Naive thymus-derived CD8-positive, alpha-beta T cell (primary cell): ENCODE results near the gene TOM1L1. TPM values are rescaled to one million over a fixed set of nuclear protein-coding genes. Genes with fewer than 3 reads are reported as not detected.

Experiments used
- ATAC-seq, 2 donors: fragments of 150-1000 bp; cut with Tn5 transposase in 1 of 2; sonication (Bioruptor Pico), chemical (Tn5 transposase) in 1 of 2; 1 replicate in 1 of 2; 2 replicates in 1 of 2; pipeline ENCODE4 v1.10.0; 2021; ENCODE audit warnings: mild to moderate bottlenecking in 2 of 2, moderate library complexity in 2 of 2
- POLR2A ChIA-PET: fragments of 350-600 bp; sonication (Branson Sonifier 250); formaldehyde crosslinking; loops from one replicate; lab custom pipeline; 2021; ENCODE audit warnings: antibody characterized with exemption; lab: Charles Lee
- DNase-seq, 10 donors: peaks; one replicate each; pipeline versions ENCODE4 v3.0.0 to v3.0.0-alpha.2; 2020 to 2022
- H3K27ac Mint-ChIP-seq, 10 donors: one replicate each; pipeline ENCODE4 v1.8.0; 2020 to 2022; ENCODE audit warnings: mild to moderate bottlenecking in 10 of 10, mixed read lengths in 10 of 10, moderate library complexity in 4 of 10, inconsistent platforms in 1 of 10
- H3K27me3 Mint-ChIP-seq, 5 donors: one replicate each; pipeline ENCODE4 v1.8.0; 2021 to 2022; ENCODE audit warnings: mixed read lengths in 5 of 5
- H3K36me3 Mint-ChIP-seq, 3 donors: one replicate each; pipeline ENCODE4 v1.8.0; 2020 to 2022; ENCODE audit warnings: mixed read lengths in 3 of 3, mild to moderate bottlenecking in 2 of 3, inconsistent platforms in 1 of 3
- H3K4me1 Mint-ChIP-seq, 4 donors: one replicate each; pipeline ENCODE4 v1.8.0; 2021 to 2022; ENCODE audit warnings: mixed read lengths in 4 of 4
- H3K4me3 Mint-ChIP-seq, 10 donors: one replicate each; pipeline ENCODE4 v1.8.0; 2020 to 2022; ENCODE audit warnings: mild to moderate bottlenecking in 10 of 10, mixed read lengths in 10 of 10, moderate library complexity in 6 of 10, inconsistent platforms in 1 of 10
- H3K9me3 Mint-ChIP-seq, 9 donors: one replicate each; pipeline ENCODE4 v1.8.0; 2020 to 2022; ENCODE audit warnings: mixed read lengths in 9 of 9, mild to moderate bottlenecking in 3 of 9, inconsistent platforms in 1 of 9, moderate library complexity in 1 of 9
- polyA plus RNA-seq, 3 donors: library from polyadenylated mRNA; unstranded; fragments of 300-500 nt; fragmentation: Illumina TruSeq; gene quantifications; one replicate each; pipeline ENCODE4 v1.2.3, GENCODE V29; 2021
- total RNA-seq, 8 experiments: library from RNA in 2 of 8; stranded (reverse) in 2 of 8; gene quantifications; one replicate each; pipeline ENCODE4 v1.2.3 and lab custom pipeline; 2021 to 2026

Gene TOM1L1
- total and polyA plus RNA-seq, 5 experiments from 2014 or later: not detected

DNA sequence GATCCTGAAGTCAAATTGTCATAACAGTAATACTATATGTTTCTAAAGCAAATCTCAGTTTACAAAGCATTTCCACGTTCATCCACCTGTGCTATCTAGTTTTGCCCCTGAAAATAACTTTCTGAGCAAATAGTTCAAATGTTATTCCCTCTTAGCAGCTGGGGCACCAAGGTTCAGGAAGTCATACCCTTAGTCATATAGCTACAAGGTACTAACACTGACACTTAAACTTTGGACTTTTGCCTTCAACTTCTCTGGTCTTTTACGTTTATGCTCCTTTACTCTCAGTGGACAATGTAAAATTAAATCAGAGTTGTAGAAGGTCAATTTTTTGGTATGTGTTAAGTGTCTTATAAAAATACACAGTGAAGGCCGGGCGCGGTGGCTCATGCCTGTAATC is 34.8 kb downstream of the TOM1L1 start:
- H3K36me3 Mint-ChIP-seq: no peaks in the 10 kb centered on the region
- POLR2A ChIA-PET: no interaction called here
- DNase-seq (no peak), ATAC-seq (no peak)
- no peak overlapping the region for H3K4me3 Mint-ChIP-seq
- no peaks in the 10 kb centered on the region for H3K4me1 Mint-ChIP-seq
- H3K27ac Mint-ChIP-seq: no peak overlapping the region
- no peaks in the 10 kb centered on the region for H3K9me3 Mint-ChIP-seq
- peaks cover 0 to 9% (median 2%) of the 10 kb centered on the region in 5 donors for H3K27me3 Mint-ChIP-seq

DNA sequence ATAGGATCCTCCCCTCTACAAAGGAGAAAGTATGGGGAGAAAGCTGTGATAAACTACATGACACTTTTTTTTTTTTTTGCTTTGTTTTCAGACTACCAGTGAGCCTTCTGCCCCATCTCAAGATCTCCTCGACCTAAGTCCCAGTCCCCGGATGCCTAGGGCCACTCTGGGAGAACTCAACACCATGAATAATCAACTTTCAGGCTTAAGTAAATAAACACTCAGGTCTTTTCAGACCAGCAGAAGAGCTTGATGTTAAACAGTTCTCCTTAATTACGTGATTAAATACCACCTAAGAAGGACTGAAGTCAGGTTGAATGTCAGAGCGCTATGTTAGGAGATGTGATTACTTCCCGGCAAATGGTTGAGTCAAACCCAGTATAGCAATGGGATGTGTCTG is 36.4 kb downstream of the TOM1L1 start:
- H3K36me3 Mint-ChIP-seq: no peaks in the 10 kb centered on the region
- DNase-seq: no peak

DNA sequence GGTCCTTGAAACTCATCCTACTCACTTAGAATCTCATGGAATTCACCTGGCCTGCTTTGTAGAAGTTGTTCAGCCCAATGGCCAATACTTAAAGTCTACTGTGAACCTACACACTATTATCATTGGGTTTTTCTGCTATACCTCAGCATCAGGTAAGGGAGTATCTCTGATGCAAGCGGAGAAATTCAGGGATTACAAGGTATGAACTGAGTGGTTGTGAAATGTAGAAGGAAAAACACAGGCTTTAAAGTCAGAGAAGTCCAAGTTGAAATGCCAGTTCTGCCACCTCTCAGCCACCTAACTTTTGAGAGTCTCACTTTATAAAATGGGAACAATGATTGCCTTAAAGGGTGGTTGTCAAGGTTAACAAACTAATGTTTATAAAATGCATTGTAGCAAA is 36.8 kb downstream of the TOM1L1 start:
- Mint-ChIP-seq H3K27ac (no peak overlapping the region), H3K36me3 (no peaks in the 10 kb centered on the region), H3K9me3 (no peaks in the 10 kb centered on the region), H3K27me3 (peaks cover 0 to 9% (median 2%) of the 10 kb centered on the region in 5 donors), H3K4me3 (no peak overlapping the region), H3K4me1 (no peaks in the 10 kb centered on the region)
- ATAC-seq: no peak
- DNase-seq: no peak
- POLR2A ChIA-PET: no interaction called here

More for the DNA sequence above, 36.4 kb downstream of the TOM1L1 start:
- Mint-ChIP-seq H3K27me3 (peaks cover 0 to 9% (median 2%) of the 10 kb centered on the region in 5 donors), H3K4me3 (no peak overlapping the region), H3K4me1 (no peaks in the 10 kb centered on the region), H3K9me3 (no peaks in the 10 kb centered on the region), H3K27ac (no peak overlapping the region)
- no peak for ATAC-seq
- POLR2A ChIA-PET: no interaction called here

DNA sequence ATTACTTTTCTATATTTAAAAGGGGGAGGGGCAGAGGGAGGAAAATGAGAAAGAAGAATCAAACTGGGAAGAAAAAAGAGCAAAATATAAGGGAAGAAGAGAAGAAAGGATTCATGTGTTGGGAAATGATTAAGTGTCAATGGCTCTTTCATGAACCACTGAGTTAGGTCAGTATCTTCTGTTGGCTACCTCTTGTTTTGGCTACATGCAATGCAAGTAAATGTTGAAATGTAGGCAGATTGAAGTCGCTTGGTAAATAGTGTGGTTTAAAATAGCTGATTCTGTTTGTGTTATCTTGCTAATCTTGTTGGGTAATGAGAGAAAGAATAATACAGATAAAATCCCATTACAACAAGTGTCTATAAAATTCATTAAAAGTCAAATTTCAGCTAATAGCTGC is 40.6 kb downstream of the TOM1L1 start:
- H3K9me3 Mint-ChIP-seq: no peaks in the 10 kb centered on the region
- no peak overlapping the region for H3K4me3 Mint-ChIP-seq
- H3K4me1 Mint-ChIP-seq: peaks cover 0 to 2% (median 0%) of the 10 kb centered on the region in 4 donors
- no peaks in the 10 kb centered on the region for H3K36me3 Mint-ChIP-seq
- POLR2A ChIA-PET: no interaction called here
- peaks cover 3 to 16% (median 6%) of the 10 kb centered on the region in 5 donors for H3K27me3 Mint-ChIP-seq
- DNase-seq (no peak), ATAC-seq (no peak)
- no peak overlapping the region for H3K27ac Mint-ChIP-seq

DNA sequence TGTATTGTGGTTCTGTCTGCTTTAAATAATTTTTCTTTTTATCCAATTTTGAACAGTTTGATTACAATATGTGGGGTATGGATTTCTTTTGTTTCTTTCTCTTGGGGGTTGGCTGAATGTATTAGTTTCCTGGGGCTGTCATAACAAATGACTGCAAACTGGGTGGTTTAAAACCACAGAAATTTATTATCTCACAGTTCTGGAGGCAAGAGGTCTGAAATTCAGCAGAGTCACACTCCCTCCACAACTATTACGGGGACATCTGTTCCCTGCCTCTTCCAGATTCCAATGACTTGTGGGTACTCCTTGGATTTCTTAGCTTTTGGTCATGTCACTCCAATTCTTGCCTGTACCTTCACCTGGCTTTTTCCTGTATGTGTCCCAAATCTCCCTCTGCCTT is 44.1 kb downstream of the TOM1L1 start:
- POLR2A ChIA-PET: no interaction called here
- ATAC-seq: no peak
- H3K27ac Mint-ChIP-seq: no peak overlapping the region
- peaks cover 0 to 7% (median 0%) of the 10 kb centered on the region in 3 donors for H3K36me3 Mint-ChIP-seq
- peaks cover 0 to 7% (median 3%) of the 10 kb centered on the region in 4 donors for H3K4me1 Mint-ChIP-seq
- no peaks in the 10 kb centered on the region for H3K9me3 Mint-ChIP-seq
- no peak for DNase-seq
- peaks cover 6 to 16% (median 8%) of the 10 kb centered on the region in 5 donors for H3K27me3 Mint-ChIP-seq
- H3K4me3 Mint-ChIP-seq: no peak overlapping the region

DNA sequence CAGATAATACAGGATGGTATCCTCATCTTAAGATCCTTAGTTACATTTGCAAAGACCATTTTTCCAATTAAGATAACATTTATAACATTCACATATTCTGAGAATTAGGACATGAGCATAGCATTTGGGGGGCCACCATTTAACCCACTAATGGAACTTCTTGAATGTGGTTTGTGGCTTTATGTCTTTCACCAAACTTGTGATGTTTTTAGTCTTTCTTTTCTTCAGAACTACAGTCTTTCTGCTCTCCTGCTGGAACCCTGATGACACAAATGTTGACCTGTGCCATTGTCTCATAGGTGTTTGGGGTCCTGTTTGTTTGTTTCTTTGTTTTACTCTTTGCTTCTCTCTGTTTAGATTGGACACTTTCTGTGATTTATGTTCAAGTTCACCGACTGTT is 44.6 kb downstream of the TOM1L1 start:
- Mint-ChIP-seq H3K4me3 (no peak overlapping the region), H3K9me3 (no peaks in the 10 kb centered on the region), H3K27ac (no peak overlapping the region), H3K27me3 (peaks cover 6 to 16% (median 8%) of the 10 kb centered on the region in 5 donors), H3K36me3 (peaks cover 0 to 7% (median 0%) of the 10 kb centered on the region in 3 donors), H3K4me1 (peaks cover 0 to 7% (median 3%) of the 10 kb centered on the region in 4 donors)
- POLR2A ChIA-PET: no interaction called here
- DNase-seq: no peak
- no peak for ATAC-seq

DNA sequence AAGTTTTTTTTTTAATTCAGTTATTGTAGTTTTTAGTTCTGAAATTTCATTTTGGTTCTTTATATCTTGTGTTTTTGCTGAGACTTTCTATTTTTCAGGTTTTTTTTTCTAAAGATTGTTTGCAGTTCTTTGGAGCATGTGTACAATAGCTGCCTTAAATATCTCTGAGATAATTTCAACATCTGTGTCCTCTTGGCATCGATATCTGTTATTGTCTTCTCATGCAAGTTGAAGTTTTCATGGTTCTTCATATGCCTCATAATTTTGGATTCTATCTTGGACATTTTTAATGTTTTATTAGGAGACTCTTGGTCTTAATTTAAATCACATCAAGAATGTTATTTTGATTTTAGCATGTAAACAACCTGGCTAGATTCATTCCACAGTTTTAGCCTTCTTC is 45.0 kb downstream of the TOM1L1 start:
- Mint-ChIP-seq H3K27ac (no peak overlapping the region), H3K9me3 (no peaks in the 10 kb centered on the region), H3K4me3 (no peak overlapping the region), H3K36me3 (peaks cover 0 to 7% (median 0%) of the 10 kb centered on the region in 3 donors), H3K27me3 (peaks cover 6 to 16% (median 8%) of the 10 kb centered on the region in 5 donors), H3K4me1 (peaks cover 0 to 7% (median 3%) of the 10 kb centered on the region in 4 donors)
- ATAC-seq (no peak), DNase-seq (no peak)
- POLR2A ChIA-PET: no interaction called here

DNA sequence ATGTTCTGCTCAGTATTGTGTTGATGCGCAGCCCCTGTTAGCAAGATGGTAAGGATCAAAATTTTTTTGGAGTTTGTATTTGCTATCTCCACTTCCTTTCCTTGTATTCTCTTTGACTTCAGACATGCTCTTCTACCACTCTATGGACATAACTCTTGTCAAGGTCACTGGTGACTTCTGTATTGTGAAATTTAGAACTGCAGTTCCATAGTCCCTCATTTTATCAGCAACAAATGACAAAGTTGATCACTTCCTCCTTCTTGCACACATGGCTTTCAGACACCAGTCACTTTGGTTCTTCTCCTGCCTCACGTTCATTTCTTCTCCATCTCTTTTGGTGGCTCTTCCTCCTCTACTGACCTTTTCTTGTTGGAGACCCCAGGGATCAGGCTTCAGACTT is 46.7 kb downstream of the TOM1L1 start:
- peaks cover 6 to 16% (median 8%) of the 10 kb centered on the region in 5 donors for H3K27me3 Mint-ChIP-seq
- H3K27ac Mint-ChIP-seq: no peak overlapping the region
- peaks cover 0 to 7% (median 3%) of the 10 kb centered on the region in 4 donors for H3K4me1 Mint-ChIP-seq
- H3K9me3 Mint-ChIP-seq: no peaks in the 10 kb centered on the region
- peaks cover 0 to 7% (median 0%) of the 10 kb centered on the region in 3 donors for H3K36me3 Mint-ChIP-seq
- ATAC-seq (no peak), DNase-seq (no peak)
- no peak overlapping the region for H3K4me3 Mint-ChIP-seq
- POLR2A ChIA-PET: no interaction called here

DNA sequence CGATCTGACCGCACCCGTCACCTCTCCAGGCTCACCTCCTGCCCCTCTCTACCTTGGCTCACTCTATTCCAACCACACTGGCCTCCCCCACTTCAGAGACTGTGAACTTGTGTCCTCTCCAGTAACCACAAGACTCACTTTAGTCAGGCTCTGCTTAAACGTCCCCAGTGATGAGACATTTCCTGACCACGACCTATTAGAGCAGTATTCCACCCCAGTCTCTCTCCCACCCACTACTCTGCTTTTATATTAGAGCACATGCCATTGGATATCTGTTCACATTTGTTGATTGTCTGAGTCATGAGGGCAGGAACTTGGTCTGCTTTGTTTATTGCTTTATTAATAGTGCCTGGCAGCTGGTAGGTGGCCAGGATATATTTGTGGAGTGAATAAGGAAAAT is 47.7 kb downstream of the TOM1L1 start:
- POLR2A ChIA-PET: no interaction called here
- Mint-ChIP-seq H3K9me3 (no peaks in the 10 kb centered on the region), H3K4me3 (no peak overlapping the region), H3K4me1 (peaks cover 0 to 7% (median 3%) of the 10 kb centered on the region in 4 donors), H3K27ac (no peak overlapping the region), H3K36me3 (peaks cover 0 to 7% (median under 1%) of the 10 kb centered on the region in 3 donors), H3K27me3 (peaks cover 6 to 16% (median 8%) of the 10 kb centered on the region in 5 donors)
- DNase-seq (no peak), ATAC-seq (no peak)

DNA sequence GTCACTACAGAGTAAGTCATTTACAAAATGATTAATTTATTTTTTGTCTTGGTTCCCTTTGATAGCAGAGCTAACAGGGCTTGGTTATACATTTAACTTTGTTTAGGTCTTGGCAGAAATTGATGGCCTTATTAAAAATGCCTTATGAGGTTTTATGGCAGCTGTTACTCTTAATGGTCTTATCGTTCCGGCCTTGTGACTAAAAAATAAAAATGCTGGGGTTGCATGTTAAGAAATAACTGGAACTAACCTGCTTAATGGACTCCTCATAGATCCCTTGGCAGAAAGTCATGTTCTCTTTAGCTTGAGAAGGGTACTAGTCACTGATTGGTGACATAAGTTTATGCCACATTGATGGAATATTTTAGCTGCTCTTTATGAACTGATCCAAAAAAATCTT is 49.5 kb downstream of the TOM1L1 start:
- POLR2A ChIA-PET: interaction anchor here (0.6 kb wide), 1 partner anchor 9 kb away, joined by 4 read pairs; no protein-coding TSS in a partner anchor
- H3K27me3 Mint-ChIP-seq: peaks cover 0 to 11% (median 5%) of the 10 kb centered on the region in 5 donors

DNA sequence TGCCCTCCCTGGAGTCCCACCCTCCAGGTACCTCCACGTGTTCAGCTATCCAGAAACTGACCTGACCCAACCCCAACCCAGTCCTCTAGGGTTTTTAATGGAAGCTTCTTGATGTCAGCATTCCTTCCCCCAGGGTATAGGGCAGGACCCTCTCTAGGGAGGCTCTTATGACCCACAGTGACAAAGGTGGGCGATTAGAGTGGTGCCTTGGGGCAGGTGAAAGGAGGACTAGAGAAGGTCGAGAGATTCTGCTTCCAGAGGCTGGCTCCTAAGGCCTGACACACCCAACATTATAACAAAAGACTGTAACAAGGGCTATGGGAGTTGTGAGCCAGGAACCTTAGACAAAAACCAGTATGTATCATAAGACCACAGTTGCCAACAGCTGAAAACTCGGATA is 50.6 kb downstream of the TOM1L1 start:
- DNase-seq (no peak), ATAC-seq (no peak)
- peaks cover 0 to 5% (median 2%) of the 10 kb centered on the region in 4 donors for H3K4me1 Mint-ChIP-seq
- peaks cover 0 to 7% (median 2%) of the 10 kb centered on the region in 5 donors for H3K27me3 Mint-ChIP-seq
- no peaks in the 10 kb centered on the region for H3K9me3 Mint-ChIP-seq
- H3K27ac Mint-ChIP-seq: no peak overlapping the region
- POLR2A ChIA-PET: interaction anchor here (0.9 kb wide), 1 partner anchor 17 kb away, joined by 3 read pairs; the partner anchor contains the start of genes COX11 and STXBP4
- H3K4me3 Mint-ChIP-seq: no peak overlapping the region
- peaks cover 0 to 7% (median 3%) of the 10 kb centered on the region in 3 donors for H3K36me3 Mint-ChIP-seq

More for the DNA sequence above, 49.5 kb downstream of the TOM1L1 start:
- Mint-ChIP-seq H3K4me1 (peaks cover 0 to 7% (median 3%) of the 10 kb centered on the region in 4 donors), H3K36me3 (peaks cover 0 to 7% (median 3%) of the 10 kb centered on the region in 3 donors), H3K9me3 (no peaks in the 10 kb centered on the region), H3K4me3 (no peak overlapping the region), H3K27ac (no peak overlapping the region)
- no peak for DNase-seq
- ATAC-seq: no peak

DNA sequence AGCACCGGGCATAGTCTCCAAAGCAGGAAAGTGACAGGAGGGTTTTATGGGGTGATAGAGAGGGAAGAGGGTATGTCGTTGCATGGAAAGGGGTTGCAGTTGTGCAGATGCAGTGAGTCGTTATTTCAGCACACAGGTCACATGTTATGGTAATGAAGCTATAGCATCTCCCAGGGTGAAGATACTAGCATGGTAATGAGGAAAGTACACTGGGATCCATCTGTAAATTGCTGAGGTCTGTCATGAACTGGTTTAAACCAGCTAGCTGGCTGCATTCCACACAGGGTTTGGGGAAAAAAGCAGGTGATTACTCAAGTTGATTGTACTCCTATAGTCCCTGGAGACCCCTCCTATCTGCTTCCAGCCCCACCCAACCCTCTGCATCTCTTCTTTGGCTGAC is 56.1 kb downstream of the TOM1L1 start:
- Mint-ChIP-seq H3K36me3 (peaks cover 5 to 50% (median 8%) of the 10 kb centered on the region in 3 donors), H3K27me3 (no peaks in the 10 kb centered on the region), H3K4me3 (no peak overlapping the region), H3K4me1 (peaks cover 0 to 5% (median 0%) of the 10 kb centered on the region in 4 donors), H3K9me3 (no peaks in the 10 kb centered on the region), H3K27ac (peak overlapping the region in 5 of 10 donors; percentile 16 to 61 (median 37))
- ATAC-seq (no peak), DNase-seq (no peak)
- POLR2A ChIA-PET: no interaction called here

DNA sequence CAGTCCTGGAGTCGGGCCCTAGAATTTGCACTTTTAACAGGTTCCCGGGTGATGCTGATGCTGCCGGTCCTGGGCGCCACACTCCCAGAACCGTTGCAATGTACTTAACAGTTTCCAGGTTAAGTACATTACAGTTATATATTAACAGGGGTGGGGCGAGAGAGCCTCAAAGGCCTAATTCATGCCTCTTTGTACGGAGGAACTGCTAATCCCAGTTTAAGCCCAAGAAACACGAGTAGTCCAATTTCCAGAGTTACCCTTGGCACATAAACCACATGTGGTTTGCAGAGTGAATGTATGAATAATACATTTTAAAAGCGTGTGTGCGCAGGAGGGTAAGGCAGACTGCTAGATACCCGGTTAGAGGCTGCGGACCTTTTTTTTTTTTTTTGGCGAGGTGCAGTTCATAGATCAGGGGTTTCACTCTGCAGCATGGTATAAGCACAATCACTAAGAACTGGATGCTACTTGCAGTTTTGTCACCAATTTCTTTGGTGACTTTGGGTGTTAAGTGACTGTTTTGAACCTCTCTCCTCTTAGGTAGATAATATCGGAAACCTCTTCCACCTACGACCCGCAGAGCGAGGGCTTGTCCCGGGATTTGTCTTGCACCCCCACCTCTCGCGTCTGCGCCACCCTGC is 67.1 kb downstream of the TOM1L1 start:
- no peak overlapping the region for H3K4me3 Mint-ChIP-seq
- peaks cover 0 to 30% (median 6%) of the 10 kb centered on the region in 3 donors for H3K36me3 Mint-ChIP-seq
- peaks cover 10 to 37% (median 25%) of the 10 kb centered on the region in 4 donors for H3K4me1 Mint-ChIP-seq
- POLR2A ChIA-PET: interaction anchor here (0.5 to 1.0 kb wide), 2 partner anchors 12 to 17 kb away, joined by 3 to 4 read pairs; no protein-coding TSS in a partner anchor
- DNase-seq (peak in 1 of 10 donors; percentile 3), ATAC-seq (peak; percentile 19 to 30)
- no peaks in the 10 kb centered on the region for H3K27me3 Mint-ChIP-seq
- peak overlapping the region in 1 of 10 donors; percentile 71 for H3K27ac Mint-ChIP-seq
- no peaks in the 10 kb centered on the region for H3K9me3 Mint-ChIP-seq
